ENCODE results near the gene ARHGEF4. TPM values are rescaled to one million over a fixed set of nuclear protein-coding genes. Genes with fewer than 3 reads are reported as not detected.
"Not testable (repeated sequence)": the region's sequence is repeated elsewhere in the genome, so short reads cannot be mapped to it uniquely, and the experiment has no call there.

Gene ARHGEF4
- total RNA-seq, 2 donors from 2014 or later, result 1.1 to 3.0 TPM

GRCh38 chr2:131046918-131047652, 210.4 kb downstream of the ARHGEF4 start:
- intact Hi-C loops (cut with DNase I, micrococcal nuclease), result no loop called here
- no peak for DNase-seq
- ATAC-seq, result peak; percentile 23

GRCh38 chr2:131047920-131048560, 211.3 kb downstream of the ARHGEF4 start:
- DNase-seq (no peak), ATAC-seq (no peak)
- intact Hi-C loops (cut with DNase I, micrococcal nuclease), result no loop called here

DNA sequence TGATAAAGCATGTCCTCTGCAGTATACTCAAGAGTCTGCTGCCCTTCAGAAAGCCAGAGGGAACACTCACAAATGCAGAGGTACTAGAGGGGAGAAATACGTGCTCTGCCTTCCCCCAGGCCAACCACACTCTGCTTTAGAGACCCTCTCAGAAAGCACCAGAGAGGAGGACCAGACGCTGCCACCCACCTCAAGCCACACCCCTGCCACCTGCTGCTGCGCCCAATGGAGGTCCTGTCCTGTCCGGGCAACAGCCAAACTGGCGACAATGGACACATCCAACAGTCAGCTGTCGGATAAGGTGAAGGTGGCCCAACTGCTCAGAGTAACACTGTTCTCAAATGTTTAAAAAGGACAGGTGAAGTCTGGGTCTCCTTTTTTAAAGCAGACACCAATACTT, 211.9 kb downstream of the ARHGEF4 start:
- intact Hi-C loops (cut with DNase I, micrococcal nuclease), result no loop called here
- DNase-seq (no peak), ATAC-seq (no peak)

DNA sequence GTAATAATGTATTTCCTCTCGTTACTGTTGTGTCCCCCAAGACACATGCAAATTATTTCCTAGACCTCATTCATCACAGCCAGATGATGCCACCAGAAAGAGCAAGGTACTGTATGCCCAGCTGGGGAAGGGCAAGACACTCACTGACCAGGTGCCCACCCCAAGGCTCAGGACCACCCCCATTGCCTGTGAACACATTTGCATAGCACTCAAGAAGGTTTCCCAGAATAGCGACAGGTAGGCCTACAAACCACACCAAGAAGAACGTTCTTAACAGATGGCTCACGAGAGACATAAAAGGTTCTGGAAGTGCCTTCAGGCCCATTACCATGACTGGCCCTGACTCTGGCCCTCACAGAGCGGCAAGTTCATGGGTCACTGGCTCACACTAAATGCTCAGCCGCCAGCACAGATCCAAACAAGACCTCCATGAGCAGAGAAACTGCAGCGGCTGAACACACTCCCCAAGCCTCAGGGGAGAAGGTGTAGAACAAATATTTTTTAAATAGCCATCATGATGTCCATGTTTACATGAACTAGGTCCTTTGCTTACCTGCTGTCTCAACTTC, 212.5 kb downstream of the ARHGEF4 start:
- intact Hi-C loops (cut with DNase I, micrococcal nuclease), result no loop called here
- ATAC-seq (no peak), DNase-seq (no peak)

DNA sequence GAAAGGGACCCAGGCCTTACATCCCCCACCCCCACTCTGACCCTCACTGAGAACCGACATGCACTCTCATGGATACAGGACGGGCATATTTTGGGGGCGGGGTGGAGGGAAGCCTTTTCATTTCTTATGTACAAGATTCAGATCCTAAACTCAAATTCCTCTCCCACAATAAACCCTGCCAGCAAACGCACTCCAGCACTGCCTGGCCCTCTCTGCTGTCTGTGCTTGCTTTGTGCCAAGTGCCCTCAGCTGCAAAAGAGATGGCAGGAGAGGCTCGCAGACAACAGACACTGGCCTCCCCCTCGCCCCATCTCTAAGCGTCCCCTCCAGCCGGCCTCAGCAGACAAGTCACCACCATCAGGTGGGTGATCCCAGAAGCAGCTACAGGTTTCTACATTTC, 214.2 kb downstream of the ARHGEF4 start:
- ATAC-seq (no peak), DNase-seq (no peak)
- intact Hi-C loops (cut with DNase I, micrococcal nuclease), result no loop called here

DNA sequence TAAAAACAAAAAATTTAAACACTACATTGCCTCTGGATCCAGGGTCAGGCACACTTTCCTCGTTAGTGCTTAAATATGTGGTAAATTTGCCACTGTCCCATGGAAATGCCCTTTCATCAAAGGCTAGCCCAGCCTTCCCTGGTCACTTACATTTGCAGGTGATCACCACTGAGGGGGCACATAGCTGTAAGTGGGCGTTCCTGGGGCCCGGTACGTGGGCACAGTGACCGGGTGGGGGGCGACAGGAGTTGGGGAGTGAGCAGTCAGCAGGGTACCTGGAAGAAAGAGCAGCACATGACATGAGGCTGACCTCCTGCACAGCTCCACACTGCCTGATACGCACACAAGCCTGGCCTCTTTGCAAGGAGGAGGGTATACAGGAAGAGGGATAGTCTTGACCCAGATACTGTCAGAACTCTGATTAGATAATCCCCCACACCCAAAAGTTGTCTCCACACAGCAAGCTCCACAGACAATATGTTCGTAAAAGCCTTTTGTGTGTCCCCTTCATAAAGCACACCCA, 216.1 kb downstream of the ARHGEF4 start:
- ATAC-seq, result no peak
- no peak for DNase-seq
- intact Hi-C loops (cut with DNase I, micrococcal nuclease), result no loop called here

- ATAC-seq, result no peak
- DNase-seq, result no peak
- intact Hi-C loops (cut with DNase I, micrococcal nuclease), result no loop called here
Observed at GRCh38 chr2:131054488-131054887, 217.8 kb downstream of the ARHGEF4 start.

GRCh38 chr2:131055169-131056065, 218.7 kb downstream of the ARHGEF4 start:
- no peak for ATAC-seq
- intact Hi-C loops (cut with DNase I, micrococcal nuclease), result no loop called here
- DNase-seq, result no peak

DNA sequence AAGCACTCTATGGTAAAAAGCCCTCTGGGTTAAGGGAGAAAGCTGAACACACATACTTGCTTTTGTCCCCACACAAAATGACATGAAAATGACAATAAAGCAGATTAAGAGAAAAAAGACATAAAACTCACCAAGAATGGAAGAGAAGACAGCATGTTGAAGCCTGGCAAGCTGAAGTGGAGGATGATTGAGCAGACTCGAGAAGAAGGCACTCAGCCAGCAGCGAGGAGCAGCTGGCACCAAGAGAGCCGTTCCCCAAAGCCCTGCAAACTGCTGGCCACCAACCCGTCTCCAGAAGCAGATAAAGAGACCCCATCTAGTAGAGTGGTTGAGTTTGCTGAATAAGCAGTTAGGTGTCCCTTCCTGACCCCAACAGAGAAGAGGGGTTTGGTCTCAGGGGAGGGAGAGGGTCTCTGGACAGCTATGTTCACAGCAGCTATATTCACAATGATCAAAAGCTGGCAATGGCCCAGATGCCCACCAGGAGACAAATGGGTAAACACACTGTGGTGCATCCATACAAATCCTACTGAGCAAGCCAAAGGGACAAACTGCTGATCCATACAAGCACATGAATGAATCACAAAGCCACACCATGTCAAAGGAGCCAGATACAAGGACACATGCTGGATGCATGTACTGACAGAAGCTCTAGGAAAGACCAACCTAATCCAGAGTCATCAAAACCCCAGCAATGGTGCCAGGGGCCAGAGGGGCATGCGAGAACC, 219.7 kb downstream of the ARHGEF4 start:
- no peak for ATAC-seq
- no peak for DNase-seq
- intact Hi-C loops (cut with DNase I, micrococcal nuclease), result no loop called here

- intact Hi-C loops (cut with DNase I, micrococcal nuclease), result no loop called here
- ATAC-seq, result no peak
- no peak for DNase-seq
Observed at GRCh38 chr2:131056932-131057287, 220.2 kb downstream of the ARHGEF4 start.

DNA sequence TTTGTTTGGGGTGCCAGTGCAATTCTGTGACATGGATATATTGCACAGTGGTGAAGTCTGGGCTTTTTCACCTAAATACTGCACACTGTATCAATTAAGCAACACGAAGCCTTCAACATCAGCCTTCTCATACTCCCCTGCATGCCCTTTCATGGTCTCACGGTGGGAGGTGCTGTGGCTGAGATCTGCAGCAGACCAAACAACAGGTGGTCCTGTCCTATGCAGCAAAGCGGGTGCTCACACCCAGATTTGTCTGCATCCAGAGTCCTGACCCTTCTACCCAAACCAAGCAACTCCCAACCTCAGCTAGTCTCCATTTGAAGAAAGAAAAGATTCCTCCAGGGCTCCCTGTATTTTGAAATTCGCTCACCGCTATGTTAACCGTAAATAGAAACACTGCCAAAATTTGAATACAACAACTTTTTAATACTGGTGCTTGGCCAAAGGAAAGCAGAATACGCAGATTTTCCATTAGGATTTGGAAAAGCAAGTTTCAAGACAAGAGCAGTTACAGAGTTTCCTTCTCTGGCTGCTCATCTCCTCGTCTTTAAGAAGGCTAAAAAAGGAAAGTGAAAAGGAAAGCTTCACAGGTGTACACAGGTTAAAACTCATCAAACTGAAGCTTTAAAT, 221.6 kb downstream of the ARHGEF4 start:
- ATAC-seq (no peak), DNase-seq (no peak)
- intact Hi-C loops (cut with DNase I, micrococcal nuclease), result no loop called here

DNA sequence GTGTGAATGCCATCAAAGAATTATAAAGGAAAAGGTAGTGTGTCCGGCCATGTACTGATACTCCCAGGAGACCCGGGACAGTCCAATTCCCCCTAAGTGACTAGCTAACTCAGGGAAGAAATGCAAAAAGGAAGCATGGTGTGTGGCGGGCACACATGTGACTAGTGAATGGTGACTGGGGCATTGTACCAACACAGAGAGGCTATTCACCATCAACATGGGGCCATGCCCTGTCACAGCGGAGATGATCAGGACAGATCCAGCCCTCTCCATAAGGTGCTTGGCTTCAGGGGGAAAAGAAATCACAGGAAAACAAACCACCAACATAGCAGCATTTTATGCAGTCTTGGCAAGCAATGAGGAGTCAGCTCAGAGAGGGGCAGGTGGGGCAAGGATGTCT, 222.2 kb downstream of the ARHGEF4 start:
- DNase-seq (no peak), ATAC-seq (no peak)
- intact Hi-C loops (cut with DNase I, micrococcal nuclease), result no loop called here

DNA sequence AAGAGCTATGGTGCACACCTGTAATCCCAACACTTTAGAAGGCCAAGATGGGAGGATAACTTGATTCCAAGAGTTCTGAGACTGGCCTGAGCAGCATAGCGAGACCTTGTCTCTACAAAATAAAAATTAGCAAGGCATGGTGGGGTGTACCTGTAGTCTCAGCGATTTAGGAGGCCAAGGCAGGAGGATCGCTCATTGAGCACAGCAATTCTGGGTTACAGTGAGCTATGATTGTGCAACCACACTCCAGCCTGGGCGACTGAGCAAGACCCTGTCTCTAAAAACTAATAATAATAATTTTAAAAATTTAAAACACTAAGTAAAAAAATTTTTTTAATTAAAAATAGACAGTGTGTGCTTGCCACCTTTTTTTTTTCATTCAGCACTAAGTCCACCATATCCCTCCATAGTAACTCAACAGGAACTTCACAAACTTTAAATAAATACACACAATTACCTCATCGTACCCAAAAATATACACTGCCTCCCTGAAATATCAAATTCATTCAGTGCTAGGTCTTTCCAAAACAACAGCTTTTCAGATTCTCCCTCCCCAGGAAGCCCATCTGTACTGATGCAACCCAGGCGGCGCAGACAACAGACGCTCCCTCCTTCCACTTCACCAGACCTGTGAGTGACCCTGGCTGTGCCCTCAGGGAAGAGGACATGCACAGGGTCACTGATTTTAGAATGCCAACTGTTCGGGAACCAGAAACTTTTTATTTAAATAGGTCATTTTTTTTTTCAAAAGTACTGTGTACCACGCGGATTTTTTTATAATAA, 227.0 kb downstream of the ARHGEF4 start:
- DNase-seq (no peak), ATAC-seq (no peak)
- intact Hi-C loops (cut with DNase I, micrococcal nuclease), result no loop called here

DNA sequence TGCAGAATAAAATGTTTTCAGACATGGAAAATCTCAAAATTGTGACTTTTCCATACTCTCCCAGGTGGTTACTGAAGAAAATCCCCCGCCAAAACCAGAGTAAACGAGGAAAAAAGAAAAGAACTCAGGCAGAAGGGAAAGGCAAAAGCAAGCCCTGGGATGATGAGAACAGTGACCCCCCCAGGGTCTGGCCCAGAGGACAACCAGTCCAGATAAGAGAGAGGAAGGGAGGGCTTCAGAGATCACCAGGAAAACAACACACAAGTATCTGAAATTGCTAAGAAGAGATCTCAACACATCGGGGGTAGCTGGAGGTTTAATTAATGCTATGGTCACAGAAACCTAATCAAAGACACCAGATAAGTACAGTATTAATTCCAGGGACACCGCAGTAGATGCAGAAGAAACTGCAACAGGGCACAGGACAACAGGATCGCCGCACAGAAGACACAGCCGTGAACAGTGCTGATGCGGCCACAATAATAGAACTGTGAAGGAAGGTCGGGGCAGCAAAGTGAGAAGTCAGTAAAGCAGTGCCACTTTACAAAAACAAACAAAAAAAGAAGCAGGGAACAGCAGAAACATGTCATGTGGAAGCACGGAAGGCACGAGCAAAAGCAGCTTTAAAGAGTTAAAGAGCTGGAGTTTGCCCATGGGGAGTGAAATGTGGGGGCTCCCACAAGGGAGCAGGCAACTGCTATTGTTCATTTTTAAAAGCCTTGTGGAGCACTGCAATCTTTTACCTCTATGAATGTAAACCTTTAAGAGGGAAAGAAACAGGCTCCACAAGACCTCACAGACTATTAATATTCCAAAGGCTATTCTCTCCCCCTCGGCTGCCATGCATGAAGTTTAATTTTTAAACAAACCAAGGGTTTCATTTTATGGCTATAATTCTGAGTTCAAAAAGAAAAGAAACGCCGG, 228.1 kb downstream of the ARHGEF4 start:
- intact Hi-C loops (cut with DNase I, micrococcal nuclease), result no loop called here
- no peak for DNase-seq
- ATAC-seq, result no peak

- DNase-seq, result no peak
- intact Hi-C loops (cut with DNase I, micrococcal nuclease), result no loop called here
- ATAC-seq, result peak; percentile 23
Observed at GRCh38 chr2:131067465-131068125, 230.9 kb downstream of the ARHGEF4 start.

DNA sequence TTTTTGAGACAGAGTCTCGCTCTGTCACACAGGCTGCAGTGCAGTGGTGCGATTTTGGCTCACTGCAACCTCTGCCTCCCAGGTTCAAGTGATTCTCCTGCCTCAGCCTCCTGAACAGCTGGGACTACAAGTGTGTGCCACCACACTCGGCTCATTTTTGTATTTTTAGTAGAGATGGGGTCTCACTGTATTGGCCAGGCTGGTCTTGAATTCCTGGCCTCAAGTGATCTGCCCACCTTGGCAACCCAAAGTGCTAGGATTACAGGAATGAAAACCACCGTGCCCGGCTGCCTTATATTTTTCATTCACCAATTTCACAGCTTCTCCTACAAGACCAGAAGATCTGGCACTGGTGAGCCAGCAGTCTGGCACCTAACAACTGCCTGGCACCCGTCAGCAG, 231.5 kb downstream of the ARHGEF4 start:
- DNase-seq; ATAC-seq; intact Hi-C loops (cut with DNase I, micrococcal nuclease): not testable (repeated sequence)
